Measurements from ENCODE around the gene GOLM1.

GRCh38 chr9:86075132-86076109 lies 23.9 kb downstream of the GOLM1 start:
- TF ChIP-seq FOXM1 (IDR thresholded peaks at IDR 0.05; ENCODE audit: borderline replicate concordance, low read depth) (no peak), MAX (IDR thresholded peaks at IDR 0.05) (no peak), EP300 (IDR thresholded peaks at IDR 0.05; ENCODE audit: borderline replicate concordance) (no peak), ZBTB7A (IDR thresholded peaks at IDR 0.05; ENCODE audit: low read depth) (no peak), CEBPB (IDR thresholded peaks at IDR 0.05) (no peak), EGR1 (IDR thresholded peaks at IDR 0.05) (no peak), YY1 (IDR thresholded peaks at IDR 0.05; ENCODE audit: low read depth) (no peak), TEAD4 (IDR thresholded peaks at IDR 0.05) (no peak)
- TF ChIP-seq, protein P1, sequence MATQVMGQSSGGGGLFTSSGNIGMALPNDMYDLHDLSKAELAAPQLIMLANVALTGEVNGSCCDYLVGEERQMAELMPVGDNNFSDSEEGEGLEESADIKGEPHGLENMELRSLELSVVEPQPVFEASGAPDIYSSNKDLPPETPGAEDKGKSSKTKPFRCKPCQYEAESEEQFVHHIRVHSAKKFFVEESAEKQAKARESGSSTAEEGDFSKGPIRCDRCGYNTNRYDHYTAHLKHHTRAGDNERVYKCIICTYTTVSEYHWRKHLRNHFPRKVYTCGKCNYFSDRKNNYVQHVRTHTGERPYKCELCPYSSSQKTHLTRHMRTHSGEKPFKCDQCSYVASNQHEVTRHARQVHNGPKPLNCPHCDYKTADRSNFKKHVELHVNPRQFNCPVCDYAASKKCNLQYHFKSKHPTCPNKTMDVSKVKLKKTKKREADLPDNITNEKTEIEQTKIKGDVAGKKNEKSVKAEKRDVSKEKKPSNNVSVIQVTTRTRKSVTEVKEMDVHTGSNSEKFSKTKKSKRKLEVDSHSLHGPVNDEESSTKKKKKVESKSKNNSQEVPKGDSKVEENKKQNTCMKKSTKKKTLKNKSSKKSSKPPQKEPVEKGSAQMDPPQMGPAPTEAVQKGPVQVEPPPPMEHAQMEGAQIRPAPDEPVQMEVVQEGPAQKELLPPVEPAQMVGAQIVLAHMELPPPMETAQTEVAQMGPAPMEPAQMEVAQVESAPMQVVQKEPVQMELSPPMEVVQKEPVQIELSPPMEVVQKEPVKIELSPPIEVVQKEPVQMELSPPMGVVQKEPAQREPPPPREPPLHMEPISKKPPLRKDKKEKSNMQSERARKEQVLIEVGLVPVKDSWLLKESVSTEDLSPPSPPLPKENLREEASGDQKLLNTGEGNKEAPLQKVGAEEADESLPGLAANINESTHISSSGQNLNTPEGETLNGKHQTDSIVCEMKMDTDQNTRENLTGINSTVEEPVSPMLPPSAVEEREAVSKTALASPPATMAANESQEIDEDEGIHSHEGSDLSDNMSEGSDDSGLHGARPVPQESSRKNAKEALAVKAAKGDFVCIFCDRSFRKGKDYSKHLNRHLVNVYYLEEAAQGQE (IDR thresholded peaks at IDR 0.05; ENCODE audit: low read depth), result no peak

All from Ishikawa (cell line).